ENCODE measurements around the gene CDKN1C.

The CDKN1C gene

GRCh38 chr11:2883640-2883978, 2.0 kb downstream of the CDKN1C start:
- Histone ChIP-seq H3K36me3 (replicated peaks; ENCODE audit: insufficient read depth, low read length) (no peaks in the 10 kb centered on the region), H3K9me2 (replicated peaks; ENCODE audit: insufficient read depth, low read length) (no peaks in the 10 kb centered on the region), H3K79me2 (ENCODE audit: low read length) (no peaks in the 10 kb centered on the region), H3F3A (ENCODE audit: insufficient read depth, low read length) (0 out of 2 replicates have a peak, but pooled peaks cover 10% of the 10 kb centered on the region), H3K27ac (ENCODE audit: low read length) (no peak overlapping the region), H4K20me1 (ENCODE audit: insufficient read depth, low read length) (no peaks in the 10 kb centered on the region), H2AFZ (ENCODE audit: low read length) (no peak overlapping the region), H3K4me3 (ENCODE audit: low read length) (no peak overlapping the region; the same call in 1 of the 2 replicates), H3K4me1 (ENCODE audit: low read length) (no peaks in the 10 kb centered on the region), H3K9ac (ENCODE audit: low read length) (no peak overlapping the region), H3K4me2 (ENCODE audit: low read depth, low read length) (peak overlapping the region; percentile 54; the same call in 1 of the 2 replicates), H3K9me3 (replicated peaks; ENCODE audit: insufficient read depth, low read length) (no peaks in the 10 kb centered on the region), H3K27me3 (replicated peaks; ENCODE audit: insufficient read depth, low read length) (peaks cover 29% of the 10 kb centered on the region)
- no peak for DNase-seq
- no peak for TF ChIP-seq EZH2 (optimal IDR thresholded peaks at IDR 0.05; ENCODE audit: low read depth, low read length)
- TF ChIP-seq EZH2phosphoT487 (IDR thresholded peaks at IDR 0.05; ENCODE audit: low read length) = no peak
- TF ChIP-seq CTCF (IDR thresholded peaks at IDR 0.05; ENCODE audit: low read length) = no peak

GRCh38 chr11:2882396-2883110, 3.0 kb downstream of the CDKN1C start:
- no peaks in the 10 kb centered on the region for H3K79me2 ChIP-seq (ENCODE audit: low read length)
- H3K4me1 ChIP-seq (ENCODE audit: low read length) = no peaks in the 10 kb centered on the region
- no peaks in the 10 kb centered on the region for H3K36me3 ChIP-seq (replicated peaks; ENCODE audit: insufficient read depth, low read length)
- no peaks in the 10 kb centered on the region for H3K9me2 ChIP-seq (replicated peaks; ENCODE audit: insufficient read depth, low read length)
- H3K27ac ChIP-seq (ENCODE audit: low read length) = no peak overlapping the region
- no peak overlapping the region for H2AFZ ChIP-seq (ENCODE audit: low read length)
- peaks cover 25% of the 10 kb centered on the region for H3K27me3 ChIP-seq (replicated peaks; ENCODE audit: insufficient read depth, low read length)
- no peak overlapping the region for H3K4me3 ChIP-seq (ENCODE audit: low read length)
- DNase-seq = no peak
- no peaks in the 10 kb centered on the region for H3K9me3 ChIP-seq (replicated peaks; ENCODE audit: insufficient read depth, low read length)
- no peak overlapping the region for H3K9ac ChIP-seq (ENCODE audit: low read length)
- H4K20me1 ChIP-seq (ENCODE audit: insufficient read depth, low read length) = no peaks in the 10 kb centered on the region
- H3F3A ChIP-seq (ENCODE audit: insufficient read depth, low read length) = 0 out of 2 replicates have a peak, but pooled peaks cover 10% of the 10 kb centered on the region
- TF ChIP-seq EZH2phosphoT487 (IDR thresholded peaks at IDR 0.05; ENCODE audit: low read length) = no peak
- no peak for TF ChIP-seq EZH2 (optimal IDR thresholded peaks at IDR 0.05; ENCODE audit: low read depth, low read length)
- no peak for TF ChIP-seq CTCF (IDR thresholded peaks at IDR 0.05; ENCODE audit: low read length)
- H3K4me2 ChIP-seq (ENCODE audit: low read depth, low read length) = no peak overlapping the region

GRCh38 chr11:2881981-2882375, 3.6 kb downstream of the CDKN1C start:
- H3K36me3 ChIP-seq (replicated peaks; ENCODE audit: insufficient read depth, low read length) = no peaks in the 10 kb centered on the region
- H3K27me3 ChIP-seq (replicated peaks; ENCODE audit: insufficient read depth, low read length) = peaks cover 21% of the 10 kb centered on the region
- H3K9ac ChIP-seq (ENCODE audit: low read length) = no peak overlapping the region
- no peaks in the 10 kb centered on the region for H3K4me1 ChIP-seq (ENCODE audit: low read length)
- H3K4me3 ChIP-seq (ENCODE audit: low read length) = no peak overlapping the region
- no peak overlapping the region for H3K27ac ChIP-seq (ENCODE audit: low read length)
- H4K20me1 ChIP-seq (ENCODE audit: insufficient read depth, low read length) = no peaks in the 10 kb centered on the region
- H3K79me2 ChIP-seq (ENCODE audit: low read length) = no peaks in the 10 kb centered on the region
- no peaks in the 10 kb centered on the region for H3K9me3 ChIP-seq (replicated peaks; ENCODE audit: insufficient read depth, low read length)
- DNase-seq = no peak
- H2AFZ ChIP-seq (ENCODE audit: low read length) = no peak overlapping the region
- H3F3A ChIP-seq (ENCODE audit: insufficient read depth, low read length) = 0 out of 2 replicates have a peak, but pooled peaks cover 10% of the 10 kb centered on the region
- no peak overlapping the region for H3K4me2 ChIP-seq (ENCODE audit: low read depth, low read length)
- no peaks in the 10 kb centered on the region for H3K9me2 ChIP-seq (replicated peaks; ENCODE audit: insufficient read depth, low read length)
- TF ChIP-seq EZH2phosphoT487 (IDR thresholded peaks at IDR 0.05; ENCODE audit: low read length) (no peak), CTCF (IDR thresholded peaks at IDR 0.05; ENCODE audit: low read length) (no peak), EZH2 (optimal IDR thresholded peaks at IDR 0.05; ENCODE audit: low read depth, low read length) (no peak)

Measured in MM.1S (cell line).